Measurements from ENCODE around the gene GREB1.

Gene GREB1

GRCh38 chr2:11592671-11593574, 59.1 kb downstream of the GREB1 start:
- Histone ChIP-seq H3K27ac (no peak overlapping the region), H3K36me3 (no peaks in the 10 kb centered on the region), H3K4me2 (no peak overlapping the region), H3K9ac (no peak overlapping the region), H3K4me3 (no peak overlapping the region), H4K20me1 (no peaks in the 10 kb centered on the region), H3K27me3 (no peaks in the 10 kb centered on the region), H3K4me1 (peaks cover 2% of the 10 kb centered on the region), H3K9me3 (no peaks in the 10 kb centered on the region)
- no peak for TF ChIP-seq Cebpa-rat (IDR thresholded peaks at IDR 0.05)

GRCh38 chr2:11596801-11597200, 63.0 kb downstream of the GREB1 start:
- Histone ChIP-seq H3K27ac (no peak overlapping the region), H3K4me3 (no peak overlapping the region), H3K4me1 (peaks cover 11% of the 10 kb centered on the region), H3K9me3 (no peaks in the 10 kb centered on the region), H3K4me2 (no peak overlapping the region), H3K9ac (no peak overlapping the region), H4K20me1 (no peaks in the 10 kb centered on the region), H3K27me3 (no peaks in the 10 kb centered on the region), H3K36me3 (no peaks in the 10 kb centered on the region)
- TF ChIP-seq Cebpa-rat (IDR thresholded peaks at IDR 0.05): no peak

- Histone ChIP-seq H3K27me3 (no peaks in the 10 kb centered on the region), H3K9ac (no peak overlapping the region), H4K20me1 (no peaks in the 10 kb centered on the region), H3K4me3 (no peak overlapping the region), H3K4me1 (peaks cover 11% of the 10 kb centered on the region), H3K36me3 (no peaks in the 10 kb centered on the region), H3K27ac (no peak overlapping the region), H3K4me2 (peak overlapping the region; percentile 23; the same call in 1 of the 2 replicates), H3K9me3 (no peaks in the 10 kb centered on the region)
- TF ChIP-seq Cebpa-rat (IDR thresholded peaks at IDR 0.05): no peak
These were observed 63.8 kb downstream of the GREB1 start for GRCh38 chr2:11597538-11598225.

- Histone ChIP-seq H3K4me3 (no peak overlapping the region), H3K36me3 (no peaks in the 10 kb centered on the region), H3K9ac (no peak overlapping the region), H3K27me3 (no peaks in the 10 kb centered on the region), H3K4me2 (peak overlapping the region; percentile 23; the same call in 1 of the 2 replicates), H3K4me1 (peaks cover 11% of the 10 kb centered on the region), H3K9me3 (no peaks in the 10 kb centered on the region), H3K27ac (no peak overlapping the region), H4K20me1 (no peaks in the 10 kb centered on the region)
- TF ChIP-seq Cebpa-rat (IDR thresholded peaks at IDR 0.05): no peak
These were observed 64.4 kb downstream of the GREB1 start for GRCh38 chr2:11598228-11598731.

- H3K9me3 ChIP-seq: no peaks in the 10 kb centered on the region
These were observed 68.8 kb downstream of the GREB1 start for GRCh38 chr2:11602563-11603204.

GRCh38 chr2:11610624-11611242, 76.9 kb downstream of the GREB1 start:
- Histone ChIP-seq H3K27me3 (no peaks in the 10 kb centered on the region), H3K4me1 (no peaks in the 10 kb centered on the region), H3K4me2 (no peak overlapping the region), H3K27ac (no peak overlapping the region), H3K9me3 (no peaks in the 10 kb centered on the region), H3K36me3 (0 out of 2 replicates have a peak, but pooled peaks cover 5% of the 10 kb centered on the region), H4K20me1 (no peaks in the 10 kb centered on the region), H3K9ac (no peak overlapping the region), H3K4me3 (no peak overlapping the region)
- no peak for TF ChIP-seq Cebpa-rat (IDR thresholded peaks at IDR 0.05)

More at GRCh38 chr2:11602563-11603204, 68.8 kb downstream of the GREB1 start:
- Histone ChIP-seq H3K27me3 (no peaks in the 10 kb centered on the region), H3K27ac (no peak overlapping the region), H3K4me2 (no peak overlapping the region), H3K4me1 (peaks cover 11% of the 10 kb centered on the region), H3K9ac (no peak overlapping the region), H4K20me1 (no peaks in the 10 kb centered on the region), H3K36me3 (no peaks in the 10 kb centered on the region), H3K4me3 (no peak overlapping the region)
- TF ChIP-seq Cebpa-rat (IDR thresholded peaks at IDR 0.05): no peak

- Histone ChIP-seq H3K27ac (no peak overlapping the region), H3K4me1 (no peaks in the 10 kb centered on the region), H3K4me3 (no peak overlapping the region), H4K20me1 (no peaks in the 10 kb centered on the region), H3K36me3 (0 out of 2 replicates have a peak, but pooled peaks cover 5% of the 10 kb centered on the region), H3K4me2 (no peak overlapping the region), H3K27me3 (no peaks in the 10 kb centered on the region), H3K9ac (no peak overlapping the region), H3K9me3 (no peaks in the 10 kb centered on the region)
- TF ChIP-seq Cebpa-rat (IDR thresholded peaks at IDR 0.05): no peak
These were observed 77.4 kb downstream of the GREB1 start for GRCh38 chr2:11611251-11611650.

GRCh38 chr2:11612553-11613215, 78.8 kb downstream of the GREB1 start:
- Histone ChIP-seq H3K4me3 (no peak overlapping the region), H4K20me1 (no peaks in the 10 kb centered on the region), H3K9me3 (no peaks in the 10 kb centered on the region), H3K9ac (no peak overlapping the region), H3K27me3 (no peaks in the 10 kb centered on the region), H3K36me3 (0 out of 2 replicates have a peak, but pooled peaks cover 5% of the 10 kb centered on the region), H3K27ac (no peak overlapping the region), H3K4me2 (no peak overlapping the region), H3K4me1 (no peaks in the 10 kb centered on the region)
- TF ChIP-seq Cebpa-rat (IDR thresholded peaks at IDR 0.05): no peak

GRCh38 chr2:11613297-11613696, 79.5 kb downstream of the GREB1 start:
- no peaks in the 10 kb centered on the region for H3K27me3 ChIP-seq
- no peak overlapping the region for H3K27ac ChIP-seq
- H3K36me3 ChIP-seq: 0 out of 2 replicates have a peak, but pooled peaks cover 5% of the 10 kb centered on the region
- H3K4me1 ChIP-seq: no peaks in the 10 kb centered on the region
- TF ChIP-seq Cebpa-rat (IDR thresholded peaks at IDR 0.05): no peak
- H3K4me2 ChIP-seq: no peak overlapping the region
- H3K9me3 ChIP-seq: no peaks in the 10 kb centered on the region
- no peak overlapping the region for H3K9ac ChIP-seq
- no peaks in the 10 kb centered on the region for H4K20me1 ChIP-seq
- H3K4me3 ChIP-seq: no peak overlapping the region

Data from BLaER1 (cell line).